Measurements from ENCODE around the gene OXSR1.

Gene OXSR1

GRCh38 chr3:38147421-38147820, 17.9 kb upstream of the OXSR1 start:
- Histone ChIP-seq H3K4me3 (ENCODE audit: low read length) (no peak overlapping the region), H2AFZ (ENCODE audit: low read depth, low read length) (no peak overlapping the region), H3K36me3 (replicated peaks; ENCODE audit: low read depth, low read length) (peaks cover 15% of the 10 kb centered on the region), H4K20me1 (ENCODE audit: insufficient read depth, low read length) (no peaks in the 10 kb centered on the region), H3K4me1 (ENCODE audit: low read length) (peaks cover 62% of the 10 kb centered on the region), H3K9ac (ENCODE audit: low read length) (no peak overlapping the region), H3K79me2 (ENCODE audit: low read length) (no peaks in the 10 kb centered on the region), H3K27me3 (ENCODE audit: low read depth, low read length) (no peaks in the 10 kb centered on the region), H3K9me3 (ENCODE audit: insufficient read depth, low read length) (peaks cover 21% of the 10 kb centered on the region), H3K27ac (ENCODE audit: low read length) (peak overlapping the region; percentile 4; the same call in 1 of the 2 replicates), H3K4me2 (ENCODE audit: low read length) (no peak overlapping the region)
- TF ChIP-seq EZH2phosphoT487 (IDR thresholded peaks at IDR 0.05; ENCODE audit: low read depth) = no peak
- TF ChIP-seq CTCF (IDR thresholded peaks at IDR 0.05; ENCODE audit: low read depth, low read length) = no peak

- H2AFZ ChIP-seq (ENCODE audit: low read depth, low read length) = no peak overlapping the region
- TF ChIP-seq EZH2phosphoT487 (IDR thresholded peaks at IDR 0.05; ENCODE audit: low read depth) = no peak
- no peak for TF ChIP-seq CTCF (IDR thresholded peaks at IDR 0.05; ENCODE audit: low read depth, low read length)
These were observed 16.9 kb upstream of the OXSR1 start for GRCh38 chr3:38148311-38148882.

GRCh38 chr3:38149708-38150107, 15.6 kb upstream of the OXSR1 start:
- Histone ChIP-seq H2AFZ (ENCODE audit: low read depth, low read length) (peak overlapping the region; percentile 58; the same call in 1 of the 2 replicates), H3K4me1 (ENCODE audit: low read length) (peaks cover 70% of the 10 kb centered on the region), H3K79me2 (ENCODE audit: low read length) (no peaks in the 10 kb centered on the region), H3K9me3 (ENCODE audit: insufficient read depth, low read length) (peaks cover 21% of the 10 kb centered on the region), H3K36me3 (replicated peaks; ENCODE audit: low read depth, low read length) (peaks cover 13% of the 10 kb centered on the region), H3K9ac (ENCODE audit: low read length) (peak overlapping the region; percentile 40; the same call in 1 of the 2 replicates), H3K4me3 (ENCODE audit: low read length) (peak overlapping the region; percentile 41), H3K4me2 (ENCODE audit: low read length) (peak overlapping the region; percentile 68), H3K27ac (ENCODE audit: low read length) (peak overlapping the region; percentile 78), H4K20me1 (ENCODE audit: insufficient read depth, low read length) (no peaks in the 10 kb centered on the region), H3K27me3 (ENCODE audit: low read depth, low read length) (no peaks in the 10 kb centered on the region)
- no peak for TF ChIP-seq CTCF (IDR thresholded peaks at IDR 0.05; ENCODE audit: low read depth, low read length)
- no peak for TF ChIP-seq EZH2phosphoT487 (IDR thresholded peaks at IDR 0.05; ENCODE audit: low read depth)

More at GRCh38 chr3:38148311-38148882, 16.9 kb upstream of the OXSR1 start:
- no peaks in the 10 kb centered on the region for H4K20me1 ChIP-seq (ENCODE audit: insufficient read depth, low read length)
- H3K36me3 ChIP-seq (replicated peaks; ENCODE audit: low read depth, low read length) = peaks cover 13% of the 10 kb centered on the region
- no peak overlapping the region for H3K27ac ChIP-seq (ENCODE audit: low read length)
- peaks cover 21% of the 10 kb centered on the region for H3K9me3 ChIP-seq (ENCODE audit: insufficient read depth, low read length)
- H3K4me2 ChIP-seq (ENCODE audit: low read length) = no peak overlapping the region
- H3K4me1 ChIP-seq (ENCODE audit: low read length) = peaks cover 68% of the 10 kb centered on the region
- H3K27me3 ChIP-seq (ENCODE audit: low read depth, low read length) = no peaks in the 10 kb centered on the region
- H3K79me2 ChIP-seq (ENCODE audit: low read length) = no peaks in the 10 kb centered on the region
- no peak overlapping the region for H3K9ac ChIP-seq (ENCODE audit: low read length)
- no peak overlapping the region for H3K4me3 ChIP-seq (ENCODE audit: low read length)

- Histone ChIP-seq H2AFZ (ENCODE audit: low read depth, low read length) (0 out of 2 replicates have a peak overlapping the region, but pooled peaks have one; percentile 44), H3K36me3 (replicated peaks; ENCODE audit: low read depth, low read length) (peaks cover 10% of the 10 kb centered on the region), H3K4me1 (ENCODE audit: low read length) (peaks cover 82% of the 10 kb centered on the region), H3K27ac (ENCODE audit: low read length) (0 out of 2 replicates have a peak overlapping the region, but pooled peaks have one; percentile 27), H3K9me3 (ENCODE audit: insufficient read depth, low read length) (peaks cover 19% of the 10 kb centered on the region), H3K9ac (ENCODE audit: low read length) (no peak overlapping the region), H3K79me2 (ENCODE audit: low read length) (no peaks in the 10 kb centered on the region), H3K4me3 (ENCODE audit: low read length) (no peak overlapping the region), H4K20me1 (ENCODE audit: insufficient read depth, low read length) (no peaks in the 10 kb centered on the region), H3K4me2 (ENCODE audit: low read length) (peak overlapping the region; percentile 25; the same call in 1 of the 2 replicates), H3K27me3 (ENCODE audit: low read depth, low read length) (no peaks in the 10 kb centered on the region)
- peak; percentile 44 for TF ChIP-seq CTCF (IDR thresholded peaks at IDR 0.05; ENCODE audit: low read depth, low read length)
- TF ChIP-seq EZH2phosphoT487 (IDR thresholded peaks at IDR 0.05; ENCODE audit: low read depth) = no peak
These were observed 14.4 kb upstream of the OXSR1 start for GRCh38 chr3:38150780-38151528.
